LNCaP clone FGC (cell line): ENCODE measurements around the gene SFSWAP.

Experiments used
- DNase-seq: peaks from one replicate; pipeline ENCODE4 v3.0.0-alpha.2; 2011; ENCODE audit warnings: low read depth
- H3K4me3 ChIP-seq: 2 replicates; pipeline ENCODE4 v1.5.1; 2011; ENCODE audit warnings: mild to moderate bottlenecking, low read depth, low read length, control low read depth
- CTCF ChIP-seq: IDR thresholded peaks from 2 replicates; pipeline ENCODE4 v1.5.1; 2012; ENCODE audit warnings: mild to moderate bottlenecking; ENCODE audit not compliant: control insufficient read depth, insufficient read depth; ENCODE audit errors: extremely low read depth

Gene SFSWAP

GRCh38 chr12:131815131-131815530 is 104.2 kb downstream of the SFSWAP start:
- TF ChIP-seq CTCF = no peak
- DNase-seq = no peak
- no peak overlapping the region for H3K4me3 ChIP-seq

- no peak for TF ChIP-seq CTCF
- no peak overlapping the region for H3K4me3 ChIP-seq
- no peak for DNase-seq
These were observed 105.6 kb downstream of the SFSWAP start for GRCh38 chr12:131816495-131816894.

GRCh38 chr12:131817241-131817640 is 106.4 kb downstream of the SFSWAP start:
- no peak for TF ChIP-seq CTCF
- DNase-seq = no peak
- no peak overlapping the region for H3K4me3 ChIP-seq

- no peak overlapping the region for H3K4me3 ChIP-seq
- no peak for TF ChIP-seq CTCF
- DNase-seq = no peak
These were observed 108.1 kb downstream of the SFSWAP start for GRCh38 chr12:131818821-131819585.

- no peak for TF ChIP-seq CTCF
These were observed 113.6 kb downstream of the SFSWAP start for GRCh38 chr12:131824450-131824849.

GRCh38 chr12:131825146-131825892 is 114.4 kb downstream of the SFSWAP start:
- no peak for TF ChIP-seq CTCF
- no peak for DNase-seq
- H3K4me3 ChIP-seq = no peak overlapping the region

More at GRCh38 chr12:131824450-131824849, 113.6 kb downstream of the SFSWAP start:
- H3K4me3 ChIP-seq = no peak overlapping the region
- no peak for DNase-seq
